ENCODE data around the gene CEP162. TPM values are rescaled to one million over a fixed set of nuclear protein-coding genes. Genes with fewer than 3 reads are reported as not detected.

The CEP162 gene
- total RNA-seq, 4 donors from 2014 or later, result 1.9 to 4.4 (median 3.2) TPM

DNA sequence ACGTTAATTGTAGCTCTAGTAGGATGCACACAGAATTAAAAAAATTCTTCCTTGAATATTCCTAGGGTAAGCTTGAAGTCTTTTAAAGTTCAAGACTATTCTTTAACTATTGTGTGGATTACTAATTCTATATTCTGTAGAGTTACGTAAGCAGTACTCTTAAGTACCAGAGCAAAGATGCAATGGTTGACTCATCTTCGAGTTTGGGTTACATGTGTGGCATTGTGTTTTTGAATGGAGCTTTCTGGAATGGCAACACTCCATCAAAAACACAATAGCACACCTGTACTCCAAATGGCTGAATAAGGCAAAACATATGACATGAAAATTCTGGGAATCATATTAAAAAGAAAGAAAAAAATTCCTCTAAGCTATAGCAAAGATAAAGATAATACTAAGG, 33.5 kb upstream of the CEP162 start:
- Histone ChIP-seq H3K36me3 (no peaks in the 10 kb centered on the region), H3K27ac (no peak overlapping the region), H3K9me3 (no peaks in the 10 kb centered on the region), H3K27me3 (no peaks in the 10 kb centered on the region), H3K4me3 (no peak overlapping the region), H3K4me1 (no peaks in the 10 kb centered on the region)
- DNase-seq, result no peak
- no peak for ATAC-seq
- TF ChIP-seq, protein P1, sequence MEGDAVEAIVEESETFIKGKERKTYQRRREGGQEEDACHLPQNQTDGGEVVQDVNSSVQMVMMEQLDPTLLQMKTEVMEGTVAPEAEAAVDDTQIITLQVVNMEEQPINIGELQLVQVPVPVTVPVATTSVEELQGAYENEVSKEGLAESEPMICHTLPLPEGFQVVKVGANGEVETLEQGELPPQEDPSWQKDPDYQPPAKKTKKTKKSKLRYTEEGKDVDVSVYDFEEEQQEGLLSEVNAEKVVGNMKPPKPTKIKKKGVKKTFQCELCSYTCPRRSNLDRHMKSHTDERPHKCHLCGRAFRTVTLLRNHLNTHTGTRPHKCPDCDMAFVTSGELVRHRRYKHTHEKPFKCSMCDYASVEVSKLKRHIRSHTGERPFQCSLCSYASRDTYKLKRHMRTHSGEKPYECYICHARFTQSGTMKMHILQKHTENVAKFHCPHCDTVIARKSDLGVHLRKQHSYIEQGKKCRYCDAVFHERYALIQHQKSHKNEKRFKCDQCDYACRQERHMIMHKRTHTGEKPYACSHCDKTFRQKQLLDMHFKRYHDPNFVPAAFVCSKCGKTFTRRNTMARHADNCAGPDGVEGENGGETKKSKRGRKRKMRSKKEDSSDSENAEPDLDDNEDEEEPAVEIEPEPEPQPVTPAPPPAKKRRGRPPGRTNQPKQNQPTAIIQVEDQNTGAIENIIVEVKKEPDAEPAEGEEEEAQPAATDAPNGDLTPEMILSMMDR (IDR thresholded peaks at IDR 0.05 in 4 of 5, conservative IDR thresholded peaks at IDR 0.05 in 1 of 5), result no peak
- no peak for TF ChIP-seq POLR2A (IDR thresholded peaks at IDR 0.05)
- in situ Hi-C loops (cut with MboI; ENCODE audit: low sequenced_read_pairs in 4 of 4) (no loop called here), intact Hi-C loops (cut with DNase I; ENCODE audit: low total_unique reads) (no loop called here)

GRCh38 chr6:84260196-84260595, 32.8 kb upstream of the CEP162 start:
- no peak overlapping the region for H3K27ac ChIP-seq
- intact Hi-C loops (cut with DNase I; ENCODE audit: low total_unique reads), result no loop called here
- H3K4me1 ChIP-seq, result no peaks in the 10 kb centered on the region
- H3K4me3 ChIP-seq, result no peak overlapping the region
- no peak for DNase-seq
- H3K36me3 ChIP-seq, result no peaks in the 10 kb centered on the region
- no peaks in the 10 kb centered on the region for H3K9me3 ChIP-seq
- no peaks in the 10 kb centered on the region for H3K27me3 ChIP-seq
- ATAC-seq, result no peak
- in situ Hi-C loops (cut with MboI; ENCODE audit: low sequenced_read_pairs in 4 of 4), result no loop called here
- TF ChIP-seq POLR2A (IDR thresholded peaks at IDR 0.05), result no peak
- TF ChIP-seq, protein P1 (IDR thresholded peaks at IDR 0.05 in 4 of 5, conservative IDR thresholded peaks at IDR 0.05 in 1 of 5), result no peak

DNA sequence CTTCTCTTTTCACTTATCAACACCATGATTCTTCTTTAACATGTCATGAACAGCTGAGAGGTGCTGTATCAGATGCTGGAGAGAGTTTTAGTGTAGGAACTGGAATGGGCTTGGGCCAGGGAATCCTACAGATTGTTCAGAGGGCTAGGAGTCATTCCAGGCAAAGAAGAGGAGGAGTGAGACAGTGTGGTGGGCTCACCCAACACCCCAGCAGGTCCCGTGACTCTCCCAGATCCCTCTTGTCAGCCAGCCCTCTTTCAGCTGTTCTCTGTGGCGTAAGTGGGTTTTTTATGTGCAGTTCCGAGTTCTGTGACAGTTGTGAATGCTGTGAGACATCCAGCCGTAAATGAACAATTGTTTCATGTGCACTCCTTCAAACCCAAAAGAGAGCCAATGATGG, 31.4 kb upstream of the CEP162 start:
- DNase-seq, result no peak
- intact Hi-C loops (cut with DNase I; ENCODE audit: low total_unique reads) (no loop called here), in situ Hi-C loops (cut with MboI; ENCODE audit: low sequenced_read_pairs in 4 of 4) (no loop called here)
- TF ChIP-seq, protein P1 (IDR thresholded peaks at IDR 0.05 in 4 of 5, conservative IDR thresholded peaks at IDR 0.05 in 1 of 5), result no peak
- TF ChIP-seq POLR2A (IDR thresholded peaks at IDR 0.05), result no peak
- Histone ChIP-seq H3K4me1 (no peaks in the 10 kb centered on the region), H3K36me3 (no peaks in the 10 kb centered on the region), H3K9me3 (no peaks in the 10 kb centered on the region), H3K27ac (no peak overlapping the region), H3K4me3 (no peak overlapping the region), H3K27me3 (no peaks in the 10 kb centered on the region)
- no peak for ATAC-seq

GRCh38 chr6:84258268-84258667, 30.8 kb upstream of the CEP162 start:
- no peaks in the 10 kb centered on the region for H3K27me3 ChIP-seq
- H3K36me3 ChIP-seq, result no peaks in the 10 kb centered on the region
- in situ Hi-C loops (cut with MboI; ENCODE audit: low sequenced_read_pairs in 4 of 4), result no loop called here
- H3K9me3 ChIP-seq, result no peaks in the 10 kb centered on the region
- DNase-seq (no peak), ATAC-seq (no peak)
- H3K4me1 ChIP-seq, result no peaks in the 10 kb centered on the region
- TF ChIP-seq POLR2A (IDR thresholded peaks at IDR 0.05), result no peak
- TF ChIP-seq, protein P1 (IDR thresholded peaks at IDR 0.05 in 4 of 5, conservative IDR thresholded peaks at IDR 0.05 in 1 of 5), result no peak
- intact Hi-C loops (cut with DNase I; ENCODE audit: low total_unique reads), result no loop called here
- no peak overlapping the region for H3K4me3 ChIP-seq
- no peak overlapping the region for H3K27ac ChIP-seq

DNA sequence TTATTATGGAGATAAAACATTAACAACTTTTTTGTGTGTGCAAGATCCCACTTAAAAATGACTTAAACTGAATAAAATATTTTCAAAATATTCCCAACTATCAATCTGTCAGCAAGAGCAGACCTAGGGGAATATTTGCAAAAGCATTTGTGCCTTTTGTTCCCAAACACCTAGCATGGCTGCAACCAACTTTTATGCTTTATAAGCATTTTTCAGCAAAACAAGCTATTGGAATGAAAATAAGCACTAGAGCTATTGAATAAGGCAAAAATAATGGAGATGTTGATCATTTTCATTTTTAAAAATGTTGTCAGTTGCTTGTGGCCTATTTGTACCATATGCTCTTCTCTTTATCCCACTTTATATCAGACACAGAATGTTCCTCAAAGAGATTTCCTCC, 28.2 kb upstream of the CEP162 start:
- DNase-seq (no peak), ATAC-seq (no peak)
- H3K27ac ChIP-seq, result no peak overlapping the region
- no peaks in the 10 kb centered on the region for H3K4me1 ChIP-seq
- no peaks in the 10 kb centered on the region for H3K27me3 ChIP-seq
- H3K4me3 ChIP-seq, result no peak overlapping the region
- in situ Hi-C loops (cut with MboI; ENCODE audit: low sequenced_read_pairs in 4 of 4) (no loop called here), intact Hi-C loops (cut with DNase I; ENCODE audit: low total_unique reads) (no loop called here)
- TF ChIP-seq, protein P1 (IDR thresholded peaks at IDR 0.05 in 4 of 5, conservative IDR thresholded peaks at IDR 0.05 in 1 of 5), result no peak
- TF ChIP-seq POLR2A (IDR thresholded peaks at IDR 0.05), result no peak
- no peaks in the 10 kb centered on the region for H3K36me3 ChIP-seq
- no peaks in the 10 kb centered on the region for H3K9me3 ChIP-seq

Measured in gastrocnemius medialis (tissue), 4 donors.